ENCODE data around the gene OTC. TPM values are rescaled to one million over a fixed set of nuclear protein-coding genes. Genes with fewer than 3 reads are reported as not detected.

Gene OTC
- total and polyA plus RNA-seq, 2 donors (not counting 1 experiment from before 2014, with no cell fraction given) = not detected

- no peak overlapping the region for H3K27ac ChIP-seq (ENCODE audit: low read length in 2 of 2)
- no peak for DNase-seq
- Mint-ChIP-seq H3K9me3 (ENCODE audit: insufficient read depth) (no peaks in the 10 kb centered on the region), H3K27ac (no peak overlapping the region), H3K4me1 (no peaks in the 10 kb centered on the region), H3K27me3 (peaks cover 6% of the 10 kb centered on the region), H3K4me3 (no peak overlapping the region)
- H2AFZ ChIP-seq (ENCODE audit: insufficient read depth, low read depth, low read length, poor library complexity, severe bottlenecking) = no peak overlapping the region
- ATAC-seq (ENCODE audit: low read depth) = no peak
- H3K9ac ChIP-seq (ENCODE audit: low read length) = no peak overlapping the region
- no peaks in the 10 kb centered on the region for H3K9me3 ChIP-seq (ENCODE audit: control extremely low read depth in 1 of 3, control insufficient read depth in 2 of 3, insufficient read depth in 1 of 3, low read length in 2 of 3)
- WGBS (ENCODE audit: insufficient coverage) = no CpG with 5 or more reads among the region's 2 CpGs
- H3K4me2 ChIP-seq (replicated peaks; ENCODE audit: low read depth, low read length, poor library complexity, severe bottlenecking) = no peak overlapping the region
- H4K20me1 ChIP-seq (ENCODE audit: control insufficient read depth, insufficient read depth, low read length, poor library complexity, severe bottlenecking) = no peaks in the 10 kb centered on the region
- H3K4me1 ChIP-seq (ENCODE audit: control insufficient read depth in 2 of 2, insufficient read depth in 2 of 2, low read length in 2 of 2) = no peaks in the 10 kb centered on the region
- H3K79me2 ChIP-seq (ENCODE audit: control insufficient read depth, insufficient read depth, low read length) = no peaks in the 10 kb centered on the region
- no peak overlapping the region for H3K4me3 ChIP-seq (ENCODE audit: control extremely low read depth in 1 of 5, extremely low read depth in 1 of 5, insufficient read depth in 1 of 5, low read depth in 2 of 5, low read length in 4 of 5)
- CTCF ChIA-PET = no interaction called here
- intact Hi-C loops (cut with micrococcal nuclease) = no loop called here
- no peaks in the 10 kb centered on the region for H3K36me3 ChIP-seq (replicated peaks in 1 of 2; ENCODE audit: control extremely low read depth in 1 of 2, control insufficient read depth in 1 of 2, extremely low read depth in 1 of 2, insufficient read depth in 2 of 2, low read length in 1 of 2)
- POLR2A ChIA-PET = no interaction called here
- TF ChIP-seq CTCF (IDR thresholded peaks at IDR 0.05) (no peak), EZH2 (IDR thresholded peaks at IDR 0.05; ENCODE audit: borderline replicate concordance, insufficient read depth, low read depth, low read length, poor library complexity, severe bottlenecking) (no peak)
- H3K27me3 ChIP-seq (replicated peaks in 1 of 4; ENCODE audit: control extremely low read depth in 1 of 4, control insufficient read depth in 3 of 4, insufficient read depth in 4 of 4, low read length in 3 of 4) = peaks cover 0 to 3% (median 0%) of the 10 kb centered on the region in 4 experiments
Observed at GRCh38 chrX:38368774-38369173, 16.4 kb downstream of the OTC start.

GRCh38 chrX:38371641-38372040 is 19.2 kb downstream of the OTC start:
- DNase-seq (no peak), ATAC-seq (ENCODE audit: low read depth) (no peak)
- no peak overlapping the region for H3K27ac ChIP-seq (ENCODE audit: low read length in 2 of 2)
- no CpG with 5 or more reads among the region's 2 CpGs for WGBS (ENCODE audit: insufficient coverage)
- peaks cover 0 to 3% (median 0%) of the 10 kb centered on the region in 4 experiments for H3K27me3 ChIP-seq (replicated peaks in 1 of 4; ENCODE audit: control extremely low read depth in 1 of 4, control insufficient read depth in 3 of 4, insufficient read depth in 4 of 4, low read length in 3 of 4)
- Mint-ChIP-seq H3K27me3 (peaks cover 6% of the 10 kb centered on the region), H3K9me3 (ENCODE audit: insufficient read depth) (no peaks in the 10 kb centered on the region), H3K4me1 (no peaks in the 10 kb centered on the region), H3K4me3 (no peak overlapping the region), H3K27ac (no peak overlapping the region)
- H3K9me3 ChIP-seq (ENCODE audit: control extremely low read depth in 1 of 3, control insufficient read depth in 2 of 3, insufficient read depth in 1 of 3, low read length in 2 of 3) = no peaks in the 10 kb centered on the region
- CTCF ChIA-PET = no interaction called here
- no peaks in the 10 kb centered on the region for H4K20me1 ChIP-seq (ENCODE audit: control insufficient read depth, insufficient read depth, low read length, poor library complexity, severe bottlenecking)
- H3K36me3 ChIP-seq (replicated peaks in 1 of 2; ENCODE audit: control extremely low read depth in 1 of 2, control insufficient read depth in 1 of 2, extremely low read depth in 1 of 2, insufficient read depth in 2 of 2, low read length in 1 of 2) = no peaks in the 10 kb centered on the region
- H3K9ac ChIP-seq (ENCODE audit: low read length) = no peak overlapping the region
- no peak overlapping the region for H3K4me3 ChIP-seq (ENCODE audit: control extremely low read depth in 1 of 5, extremely low read depth in 1 of 5, insufficient read depth in 1 of 5, low read depth in 2 of 5, low read length in 4 of 5)
- intact Hi-C loops (cut with micrococcal nuclease) = no loop called here
- TF ChIP-seq EZH2 (IDR thresholded peaks at IDR 0.05; ENCODE audit: borderline replicate concordance, insufficient read depth, low read depth, low read length, poor library complexity, severe bottlenecking) (no peak), CTCF (IDR thresholded peaks at IDR 0.05) (no peak)
- POLR2A ChIA-PET = no interaction called here
- H3K4me2 ChIP-seq (replicated peaks; ENCODE audit: low read depth, low read length, poor library complexity, severe bottlenecking) = no peak overlapping the region
- H3K4me1 ChIP-seq (ENCODE audit: control insufficient read depth in 2 of 2, insufficient read depth in 2 of 2, low read length in 2 of 2) = no peaks in the 10 kb centered on the region
- H2AFZ ChIP-seq (ENCODE audit: insufficient read depth, low read depth, low read length, poor library complexity, severe bottlenecking) = no peak overlapping the region
- H3K79me2 ChIP-seq (ENCODE audit: control insufficient read depth, insufficient read depth, low read length) = no peaks in the 10 kb centered on the region

All from B cell (primary cell).